Measurements from ENCODE around the gene DMD. TPM values are rescaled to one million over a fixed set of nuclear protein-coding genes. Genes with fewer than 3 reads are reported as not detected.

DMD gene
- total and polyA plus RNA-seq, 2 of the 13 experiments (the other 11 are each of a cell fraction or from before 2014, with no cell fraction given) = 17.6 to 25.9 TPM

DNA sequence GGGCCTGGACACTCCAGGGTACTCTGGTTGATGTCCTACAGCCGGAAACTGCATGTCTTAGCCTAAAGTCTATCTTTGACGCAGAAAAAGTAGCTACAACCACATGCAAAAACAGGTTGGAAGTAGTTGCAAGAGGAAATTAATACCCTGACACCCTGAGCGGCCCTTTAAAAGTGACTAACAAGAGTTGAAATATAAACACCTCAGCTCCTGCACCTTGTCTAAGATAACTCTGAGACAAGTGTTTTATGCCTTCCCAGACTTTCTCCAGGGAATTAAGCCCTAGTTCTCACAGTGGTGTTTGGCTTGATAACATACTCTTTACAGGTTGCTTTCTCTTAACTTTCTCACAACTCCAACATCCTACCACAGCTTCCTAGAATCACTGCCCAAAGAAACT, 943.1 kb downstream of the DMD start (continued):
- TF ChIP-seq, protein P1, sequence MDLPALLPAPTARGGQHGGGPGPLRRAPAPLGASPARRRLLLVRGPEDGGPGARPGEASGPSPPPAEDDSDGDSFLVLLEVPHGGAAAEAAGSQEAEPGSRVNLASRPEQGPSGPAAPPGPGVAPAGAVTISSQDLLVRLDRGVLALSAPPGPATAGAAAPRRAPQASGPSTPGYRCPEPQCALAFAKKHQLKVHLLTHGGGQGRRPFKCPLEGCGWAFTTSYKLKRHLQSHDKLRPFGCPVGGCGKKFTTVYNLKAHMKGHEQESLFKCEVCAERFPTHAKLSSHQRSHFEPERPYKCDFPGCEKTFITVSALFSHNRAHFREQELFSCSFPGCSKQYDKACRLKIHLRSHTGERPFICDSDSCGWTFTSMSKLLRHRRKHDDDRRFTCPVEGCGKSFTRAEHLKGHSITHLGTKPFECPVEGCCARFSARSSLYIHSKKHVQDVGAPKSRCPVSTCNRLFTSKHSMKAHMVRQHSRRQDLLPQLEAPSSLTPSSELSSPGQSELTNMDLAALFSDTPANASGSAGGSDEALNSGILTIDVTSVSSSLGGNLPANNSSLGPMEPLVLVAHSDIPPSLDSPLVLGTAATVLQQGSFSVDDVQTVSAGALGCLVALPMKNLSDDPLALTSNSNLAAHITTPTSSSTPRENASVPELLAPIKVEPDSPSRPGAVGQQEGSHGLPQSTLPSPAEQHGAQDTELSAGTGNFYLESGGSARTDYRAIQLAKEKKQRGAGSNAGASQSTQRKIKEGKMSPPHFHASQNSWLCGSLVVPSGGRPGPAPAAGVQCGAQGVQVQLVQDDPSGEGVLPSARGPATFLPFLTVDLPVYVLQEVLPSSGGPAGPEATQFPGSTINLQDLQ (CRISPR knock-in tag; IDR thresholded peaks at IDR 0.05) = no peak
- no peak for TF ChIP-seq ZZZ3 (CRISPR knock-in tag; IDR thresholded peaks at IDR 0.05; ENCODE audit: borderline replicate concordance)
- no peak for TF ChIP-seq DMAP1 (CRISPR knock-in tag; IDR thresholded peaks at IDR 0.05)
- TF ChIP-seq SAP130 (CRISPR knock-in tag; IDR thresholded peaks at IDR 0.05; ENCODE audit: low read depth) = no peak
- TF ChIP-seq HNF4G (IDR thresholded peaks at IDR 0.05; ENCODE audit: borderline replicate concordance, low read depth, low read length) = no peak
- TF ChIP-seq HNF4G (CRISPR knock-in tag; IDR thresholded peaks at IDR 0.05; ENCODE audit: borderline replicate concordance, low read depth) = no peak
- TF ChIP-seq, protein P2, sequence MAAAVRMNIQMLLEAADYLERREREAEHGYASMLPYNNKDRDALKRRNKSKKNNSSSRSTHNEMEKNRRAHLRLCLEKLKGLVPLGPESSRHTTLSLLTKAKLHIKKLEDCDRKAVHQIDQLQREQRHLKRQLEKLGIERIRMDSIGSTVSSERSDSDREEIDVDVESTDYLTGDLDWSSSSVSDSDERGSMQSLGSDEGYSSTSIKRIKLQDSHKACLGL (CRISPR knock-in tag; IDR thresholded peaks at IDR 0.05) = no peak
- TF ChIP-seq ZNF792 (CRISPR knock-in tag; IDR thresholded peaks at IDR 0.05) = no peak
- TF ChIP-seq PHF8 (CRISPR knock-in tag; IDR thresholded peaks at IDR 0.05) = no peak

DNA sequence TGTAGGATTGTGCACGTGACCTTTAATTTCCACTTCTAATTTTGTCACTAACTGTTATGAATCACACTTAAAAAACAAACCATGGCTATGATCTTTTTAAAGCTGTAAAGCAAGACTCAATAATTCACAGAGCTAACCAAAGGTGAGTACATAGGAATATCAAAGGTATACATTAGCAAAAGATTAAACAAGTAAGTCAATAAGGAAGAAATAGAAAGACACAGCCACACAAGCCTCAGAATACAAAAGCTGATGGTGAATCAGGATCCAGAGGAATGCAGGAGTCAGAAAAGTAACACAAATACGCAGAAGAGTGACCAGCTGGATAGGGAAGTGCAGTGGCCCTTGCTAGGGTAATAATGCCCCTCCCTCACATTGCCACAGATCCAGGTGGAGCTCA, 943.6 kb downstream of the DMD start:
- H3K4me2 ChIP-seq (ENCODE audit: low read depth, low read length) = no peak overlapping the region
- ChIA-PET POLR2A (no interaction called here), CTCF (ENCODE audit: low intra/inter-chr PET ratio, low total read pairs) (no interaction called here)
- no peak overlapping the region for H3K27ac ChIP-seq (ENCODE audit: extremely low read length, insufficient read depth, low read length)
- H3K9me3 ChIP-seq (ENCODE audit: low read length) = peaks cover 8% of the 10 kb centered on the region; the same call in 1 of the 2 replicates
- no peak overlapping the region for H3K9ac ChIP-seq (ENCODE audit: insufficient read depth, low read depth, low read length)
- no peak overlapping the region for H3K4me3 ChIP-seq (replicated peaks in 1 of 3; ENCODE audit: insufficient read depth in 1 of 3, low read depth in 2 of 3, low read length in 3 of 3)
- no peaks in the 10 kb centered on the region for H3K27me3 ChIP-seq (ENCODE audit: control insufficient read depth in 1 of 2, insufficient read depth in 2 of 2, low read length in 2 of 2)
- H4K20me1 ChIP-seq (ENCODE audit: insufficient read depth, low read length) = no peaks in the 10 kb centered on the region
- 0% methylated on average over 2 of the region's 2 CpGs for WGBS (ENCODE audit: low lambda C conversion rate)
- ATAC-seq (no peak), FAIRE-seq (no peak), DNase-seq (ENCODE audit: low spot score) (no peak)
- intact Hi-C loops (cut with micrococcal nuclease; ENCODE audit: unreplicated experiment) (no loop called here), in situ Hi-C loops (cut with HindIII; ENCODE audit: extremely low pct_ligation_motif_present, low pct_unique_long_range_greater_than_20kb) (no loop called here)
- no peaks in the 10 kb centered on the region for H3K4me1 ChIP-seq (ENCODE audit: insufficient read depth, low read length)
- no TSS peak for BruUV-seq (replicated peaks)
- no peak overlapping the region for H2AFZ ChIP-seq (ENCODE audit: low read length)
- no peaks in the 10 kb centered on the region for H3K79me2 ChIP-seq (ENCODE audit: insufficient read depth, low read length)
- H3K36me3 ChIP-seq (replicated peaks in 1 of 2; ENCODE audit: control insufficient read depth in 1 of 2, insufficient read depth in 2 of 2, low read length in 2 of 2) = no peaks in the 10 kb centered on the region
- TF ChIP-seq, protein P3, sequence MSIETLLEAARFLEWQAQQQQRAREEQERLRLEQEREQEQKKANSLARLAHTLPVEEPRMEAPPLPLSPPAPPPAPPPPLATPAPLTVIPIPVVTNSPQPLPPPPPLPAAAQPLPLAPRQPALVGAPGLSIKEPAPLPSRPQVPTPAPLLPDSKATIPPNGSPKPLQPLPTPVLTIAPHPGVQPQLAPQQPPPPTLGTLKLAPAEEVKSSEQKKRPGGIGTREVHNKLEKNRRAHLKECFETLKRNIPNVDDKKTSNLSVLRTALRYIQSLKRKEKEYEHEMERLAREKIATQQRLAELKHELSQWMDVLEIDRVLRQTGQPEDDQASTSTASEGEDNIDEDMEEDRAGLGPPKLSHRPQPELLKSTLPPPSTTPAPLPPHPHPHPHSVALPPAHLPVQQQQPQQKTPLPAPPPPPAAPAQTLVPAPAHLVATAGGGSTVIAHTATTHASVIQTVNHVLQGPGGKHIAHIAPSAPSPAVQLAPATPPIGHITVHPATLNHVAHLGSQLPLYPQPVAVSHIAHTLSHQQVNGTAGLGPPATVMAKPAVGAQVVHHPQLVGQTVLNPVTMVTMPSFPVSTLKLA (IDR thresholded peaks at IDR 0.05) = no peak
- no peak for TF ChIP-seq TBX2 (CRISPR knock-in tag; IDR thresholded peaks at IDR 0.05; ENCODE audit: borderline replicate concordance)
- no peak for TF ChIP-seq SETDB1 (CRISPR knock-in tag; IDR thresholded peaks at IDR 0.05; ENCODE audit: borderline replicate concordance)
- no peak for TF ChIP-seq SALL2 (CRISPR knock-in tag; IDR thresholded peaks at IDR 0.05)

Data from HepG2 (cell line).